Natural killer cell (primary cell): ENCODE data around the gene FAM131A. TPM values are rescaled to one million over a fixed set of nuclear protein-coding genes. Genes with fewer than 3 reads are reported as not detected.
A peak's percentile ranks its signal among the peaks of the same experiment; 100 is the strongest.

ENCODE experiments used
- ATAC-seq, 3 donors: fragments of 150-1000 bp in 2 of 3; fragments of 200-7000 bp in 1 of 3; cut with Tn5 transposase; 1 replicate in 1 of 3; 2 replicates in 2 of 3; pipeline ENCODE4 v1.10.0; 2021; ENCODE audit warnings: mild to moderate bottlenecking in 2 of 3, moderate library complexity in 2 of 3
- DNase-seq, 2 donors: peaks; one replicate each; pipeline versions ENCODE4 v3.0.0 to v3.0.0-alpha.2; 2013 to 2021; ENCODE audit warnings: mixed read lengths in 1 of 2
- H3K27ac ChIP-seq: one replicate; pipeline ENCODE4 v1.5.1; 2013; ENCODE audit warnings: mild to moderate bottlenecking, low read length
- H3K27me3 ChIP-seq: one replicate; pipeline ENCODE4 v1.6.1; 2013; ENCODE audit warnings: low read length; ENCODE audit not compliant: control insufficient read depth, insufficient read depth
- H3K36me3 ChIP-seq: one replicate; pipeline ENCODE4 v1.6.1; 2013; ENCODE audit warnings: low read length; ENCODE audit not compliant: control insufficient read depth, insufficient read depth
- H3K4me1 ChIP-seq: one replicate; pipeline ENCODE4 v1.6.1; 2013; ENCODE audit warnings: low read length; ENCODE audit not compliant: control insufficient read depth, insufficient read depth
- H3K4me3 ChIP-seq: one replicate; pipeline ENCODE4 v1.5.1; 2013; ENCODE audit warnings: low read length
- H3K9me3 ChIP-seq: one replicate; pipeline ENCODE4 v1.6.1; 2013; ENCODE audit warnings: low read length; ENCODE audit not compliant: control insufficient read depth, insufficient read depth
- H3K27ac Mint-ChIP-seq, 2 donors: one replicate each; pipeline ENCODE4 v1.8.0; 2022; ENCODE audit warnings: mild to moderate bottlenecking in 2 of 2, mixed read lengths in 2 of 2, moderate library complexity in 1 of 2
- H3K27me3 Mint-ChIP-seq, 2 donors: one replicate each; pipeline ENCODE4 v1.8.0; 2022; ENCODE audit warnings: low read depth in 2 of 2, mixed read lengths in 2 of 2
- H3K36me3 Mint-ChIP-seq: one replicate; pipeline ENCODE4 v1.8.0; 2022; ENCODE audit warnings: mixed read lengths
- H3K4me1 Mint-ChIP-seq, 2 donors: one replicate each; pipeline ENCODE4 v1.8.0; 2022; ENCODE audit warnings: mixed read lengths in 2 of 2
- H3K4me3 Mint-ChIP-seq: one replicate; pipeline ENCODE4 v1.8.0; 2022; ENCODE audit warnings: mild to moderate bottlenecking, moderate library complexity, mixed read lengths
- H3K9me3 Mint-ChIP-seq, 2 donors: one replicate each; pipeline ENCODE4 v1.8.0; 2022; ENCODE audit warnings: mixed read lengths in 2 of 2
- CTCF ChIP-seq: fragments of 200-600 bp; IDR thresholded peaks from one replicate; pipeline ENCODE4 v1.8.0; 2022; ENCODE audit warnings: antibody characterized with exemption
- WGBS: methylation state at CpG from one replicate; pipeline ENCODE4 v1.1.7; 2013; ENCODE audit warnings: missing lambda C conversion rate; ENCODE audit not compliant: insufficient coverage; 5-methylcytosine and 5-hydroxymethylcytosine counted together
- intact Hi-C: fragments of 100-400 bp; cut with micrococcal nuclease; formaldehyde crosslinking; loops from one replicate; pipeline ENCODE4 v1.14.2; 2022
- total RNA-seq, 4 donors: library from RNA; stranded (reverse); fragments of 120-200 nt in 1 of 4; gene quantifications; one replicate each; pipeline versions ENCODE4 v1.2.3 to v1.2.4, GENCODE V29; 2013 to 2022

FAM131A gene
- total RNA-seq, 3 donors from 2014 or later (not counting 1 experiment from before 2014, with no cell fraction given) = 6.9 to 8.8 (median 8.5) TPM

GRCh38 chr3:184375747-184376461 is 38.5 kb downstream of the FAM131A start:
- H3K27ac Mint-ChIP-seq = no peak overlapping the region
- no peaks in the 10 kb centered on the region for H3K9me3 Mint-ChIP-seq
- H3K4me3 Mint-ChIP-seq = no peak overlapping the region
- no peaks in the 10 kb centered on the region for H3K36me3 ChIP-seq
- H3K27me3 Mint-ChIP-seq = peaks cover 47 to 52% of the 10 kb centered on the region in 2 donors
- intact Hi-C loops = no loop called here
- no peak for TF ChIP-seq CTCF
- WGBS = 88% methylated on average over 12 of the region's 12 CpGs
- peaks cover 0 to 18% of the 10 kb centered on the region in 2 donors for H3K4me1 Mint-ChIP-seq
- ATAC-seq (no peak), DNase-seq (no peak)
- no peak overlapping the region for H3K27ac ChIP-seq
- H3K9me3 ChIP-seq = no peaks in the 10 kb centered on the region
- H3K27me3 ChIP-seq = peaks cover 8% of the 10 kb centered on the region
- no peak overlapping the region for H3K4me3 ChIP-seq
- no peaks in the 10 kb centered on the region for H3K36me3 Mint-ChIP-seq
- peaks cover 5% of the 10 kb centered on the region for H3K4me1 ChIP-seq

- no peak overlapping the region for H3K4me3 ChIP-seq
- no peaks in the 10 kb centered on the region for H3K9me3 ChIP-seq
- H3K4me1 Mint-ChIP-seq = peaks cover 0 to 20% of the 10 kb centered on the region in 2 donors
- H3K27me3 ChIP-seq = peaks cover 18% of the 10 kb centered on the region
- no peaks in the 10 kb centered on the region for H3K36me3 Mint-ChIP-seq
- no peak overlapping the region for H3K4me3 Mint-ChIP-seq
- no peak overlapping the region for H3K27ac Mint-ChIP-seq
- peaks cover 47 to 66% of the 10 kb centered on the region in 2 donors for H3K27me3 Mint-ChIP-seq
- DNase-seq (no peak), ATAC-seq (no peak)
- peaks cover 14% of the 10 kb centered on the region for H3K4me1 ChIP-seq
- TF ChIP-seq CTCF = no peak
- no peak overlapping the region for H3K27ac ChIP-seq
- H3K9me3 Mint-ChIP-seq = no peaks in the 10 kb centered on the region
- WGBS = 53% methylated on average over 5 of the region's 5 CpGs
- intact Hi-C loops = no loop called here
- no peaks in the 10 kb centered on the region for H3K36me3 ChIP-seq
These were observed 40.0 kb downstream of the FAM131A start for GRCh38 chr3:184377374-184377773.

GRCh38 chr3:184377882-184378445 is 40.6 kb downstream of the FAM131A start, which contains the start of gene THPO:
THPO (minus strand) TSS chr3:184378207; CDS start chr3:184376259, 1,948 bp downstream.
- H3K4me1 ChIP-seq = peaks cover 14% of the 10 kb centered on the region
- no peaks in the 10 kb centered on the region for H3K9me3 ChIP-seq
- no peak within 1 kb of the TSS for H3K27ac Mint-ChIP-seq
- peaks cover 0 to 20% of the 10 kb centered on the region in 2 donors for H3K4me1 Mint-ChIP-seq
- DNase-seq = no peak
- no peak for TF ChIP-seq CTCF
- H3K9me3 Mint-ChIP-seq = no peaks in the 10 kb centered on the region
- WGBS = 85% methylated on average over 6 of the region's 7 CpGs
- no peak within 1 kb of the TSS for H3K4me3 ChIP-seq
- intact Hi-C loops = no loop called here
- no peaks in the 10 kb centered on the region for H3K36me3 Mint-ChIP-seq
- H3K4me3 Mint-ChIP-seq = peak within 1 kb of the TSS; percentile 83
- peaks cover 23% of the 10 kb centered on the region for H3K27me3 ChIP-seq
- H3K36me3 ChIP-seq = no peaks in the 10 kb centered on the region
- ATAC-seq = no peak
- peaks cover 47 to 72% of the 10 kb centered on the region in 2 donors for H3K27me3 Mint-ChIP-seq
- H3K27ac ChIP-seq = no peak within 1 kb of the TSS
